Stimulated activated CD8-positive, alpha-beta memory T cell treated with anti-CD3 and anti-CD28 coated beads, Interleukin-2, amount 100 ng/mL, for 1 hour (primary cell): ENCODE data around the gene STXBP6.

ENCODE experiments used
- DNase-seq, 2 donors: peaks; one replicate each; pipeline ENCODE4 v3.0.0-alpha.2; 2020; ENCODE audit warnings: low read depth in 2 of 2

Gene STXBP6

DNA sequence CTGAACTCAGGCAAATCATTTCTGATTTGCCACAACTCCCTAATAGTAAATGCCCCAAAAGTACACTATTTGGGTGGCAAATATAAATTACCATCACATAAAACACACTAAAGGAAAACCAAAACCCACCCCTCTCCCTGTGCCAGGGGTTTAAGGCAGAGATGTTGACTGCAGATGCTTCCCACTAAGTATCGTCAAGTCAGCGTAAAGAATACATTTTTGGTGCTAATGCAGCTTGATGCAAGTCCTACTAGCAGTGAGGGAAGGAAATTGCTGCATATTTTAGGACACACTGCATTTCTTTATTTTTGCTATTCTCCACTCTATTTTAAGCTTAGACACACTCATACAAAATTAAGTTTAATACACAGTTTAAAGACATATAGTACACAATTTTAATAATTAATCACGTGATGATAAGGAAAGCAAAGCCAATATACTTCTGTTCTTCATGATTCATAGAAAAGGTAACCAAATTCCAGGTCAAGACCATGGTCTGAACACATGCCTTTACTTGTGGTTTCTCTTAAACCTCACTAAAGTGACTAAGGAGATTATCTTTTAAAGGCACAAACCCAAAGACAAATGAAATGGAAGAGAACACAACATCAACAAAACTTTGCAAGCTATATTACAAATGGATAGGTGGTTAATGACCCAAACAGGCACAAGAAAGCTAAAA, 162.2 kb downstream of the STXBP6 start:
- no peak for DNase-seq

DNA sequence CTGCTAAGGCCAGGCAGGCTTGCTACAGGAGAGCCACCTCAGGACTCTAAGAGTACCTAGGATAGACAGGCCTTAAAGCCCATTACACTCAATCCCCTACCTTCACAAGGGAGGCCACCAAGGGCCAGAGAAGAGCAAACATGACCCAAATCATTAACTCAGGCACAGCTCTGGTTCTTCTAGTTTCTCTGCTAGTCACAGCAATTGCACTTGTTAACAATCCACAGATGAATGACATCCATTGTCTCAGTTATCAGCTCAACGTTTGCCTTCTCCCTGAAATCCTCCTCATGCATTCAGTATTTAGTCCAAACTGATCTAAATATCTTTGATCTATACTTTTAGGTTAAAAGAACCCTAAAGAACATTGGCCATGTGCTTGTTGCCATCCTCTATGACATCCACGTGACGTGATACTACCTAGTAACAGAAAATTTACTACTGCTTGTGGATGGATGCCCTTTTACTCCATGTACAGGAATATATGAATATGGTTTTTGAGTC, 164.5 kb downstream of the STXBP6 start:
- DNase-seq, result no peak

DNA sequence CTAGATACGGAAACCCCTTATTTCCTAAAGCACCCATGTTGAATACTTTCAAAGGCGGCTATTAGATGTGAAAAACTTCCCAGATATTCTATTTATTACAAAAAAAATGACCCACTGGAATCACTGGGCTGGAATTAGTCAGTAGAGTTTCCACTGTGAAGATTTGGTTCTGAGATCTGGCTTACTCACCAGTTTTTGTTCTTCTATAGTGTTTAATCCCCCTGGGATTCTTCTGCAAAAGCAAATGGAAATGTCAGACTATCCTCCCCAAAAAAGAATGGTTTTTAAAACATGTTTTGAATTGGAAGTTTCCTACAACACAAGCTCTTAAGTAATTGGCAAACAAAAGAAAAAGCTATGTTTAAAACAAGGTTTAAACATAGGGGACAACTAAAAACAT, 166.4 kb downstream of the STXBP6 start:
- DNase-seq, result no peak

DNA sequence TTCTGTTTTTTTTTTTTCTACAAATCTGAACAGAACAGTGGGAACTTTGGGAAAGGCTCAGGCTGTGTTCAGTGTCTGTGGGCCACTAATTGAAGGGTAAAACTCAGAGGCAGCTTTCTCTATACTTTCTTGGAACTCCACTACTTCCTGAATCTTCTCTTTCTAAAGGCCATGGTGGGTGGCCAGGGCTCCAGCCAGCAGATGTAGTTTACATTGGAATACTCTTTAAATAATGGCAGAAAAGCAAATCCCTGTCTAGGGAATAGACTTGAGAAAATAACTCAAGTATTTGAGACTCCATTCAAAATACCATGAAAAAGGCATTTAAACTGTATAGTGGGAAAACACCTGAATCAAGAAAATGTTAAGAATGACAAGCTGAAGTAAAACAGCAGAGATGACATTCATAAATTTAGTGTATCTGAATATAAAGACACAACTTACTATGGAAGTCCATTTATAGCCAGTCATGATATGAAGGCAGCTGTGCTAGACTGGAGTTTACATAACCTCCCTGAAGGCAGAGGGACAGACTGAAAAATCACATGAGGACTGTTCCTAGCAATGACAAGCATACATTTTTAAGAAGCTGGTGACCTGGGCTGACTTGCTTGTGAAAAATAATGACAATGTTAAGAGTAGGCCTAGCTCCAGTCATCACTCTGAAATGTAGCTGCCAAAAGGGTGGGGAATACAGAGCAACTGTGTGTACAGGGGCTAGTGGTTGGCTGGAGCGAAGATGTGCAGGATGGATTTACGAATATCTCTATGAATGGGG, 168.6 kb downstream of the STXBP6 start:
- DNase-seq, result no peak

DNA sequence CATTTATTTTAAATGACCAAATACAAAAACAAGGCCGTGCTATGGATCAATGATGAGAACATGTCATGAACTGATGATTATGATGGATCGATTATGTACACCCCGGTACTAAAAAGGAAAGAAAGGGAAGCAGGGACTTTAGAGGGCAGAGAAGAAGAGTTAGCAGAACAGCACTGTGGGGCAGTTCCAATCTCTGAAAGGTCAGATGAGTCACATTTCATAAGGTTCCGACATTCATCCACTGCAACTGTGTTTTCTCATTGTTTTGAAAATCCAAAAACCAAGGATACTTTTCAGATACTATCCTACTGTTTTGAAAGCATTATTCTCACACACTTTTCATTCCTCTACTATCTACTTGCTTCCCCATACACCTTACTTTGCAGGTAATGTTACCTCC, 169.3 kb downstream of the STXBP6 start:
- no peak for DNase-seq

DNA sequence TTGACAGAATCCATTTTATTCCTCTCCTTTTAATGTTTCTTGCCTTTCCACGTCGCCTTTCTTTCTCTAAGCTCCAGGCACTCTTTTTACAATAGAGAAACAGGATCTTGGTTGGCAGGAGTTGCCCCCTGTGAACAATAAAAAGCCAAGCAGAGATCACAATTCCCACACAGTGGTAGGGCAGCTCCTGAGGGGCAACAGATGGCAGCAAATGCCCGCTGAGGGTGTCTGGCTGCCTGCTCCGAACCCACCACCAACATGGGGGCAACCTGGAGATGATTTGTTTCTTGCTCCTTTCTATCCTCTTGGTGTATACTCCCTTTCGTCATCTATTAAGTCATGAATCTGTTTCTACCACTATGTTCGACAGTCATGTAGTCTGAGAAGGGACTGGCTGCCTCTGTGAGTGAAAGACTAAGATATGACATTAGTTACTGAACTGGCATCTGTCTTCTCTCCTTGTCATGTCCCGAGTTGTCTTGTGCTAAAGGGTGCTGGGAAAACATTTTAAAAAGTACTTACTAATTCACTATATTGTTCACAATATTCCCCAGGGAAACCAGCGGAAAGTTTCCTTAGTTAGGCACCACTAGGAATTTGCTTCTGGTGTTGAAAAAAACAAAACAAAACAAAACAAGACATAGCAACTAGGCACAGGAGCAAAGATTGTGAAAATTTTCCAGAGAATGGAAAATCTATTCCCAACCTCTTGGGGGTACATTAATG, 170.1 kb downstream of the STXBP6 start:
- DNase-seq, result no peak

DNA sequence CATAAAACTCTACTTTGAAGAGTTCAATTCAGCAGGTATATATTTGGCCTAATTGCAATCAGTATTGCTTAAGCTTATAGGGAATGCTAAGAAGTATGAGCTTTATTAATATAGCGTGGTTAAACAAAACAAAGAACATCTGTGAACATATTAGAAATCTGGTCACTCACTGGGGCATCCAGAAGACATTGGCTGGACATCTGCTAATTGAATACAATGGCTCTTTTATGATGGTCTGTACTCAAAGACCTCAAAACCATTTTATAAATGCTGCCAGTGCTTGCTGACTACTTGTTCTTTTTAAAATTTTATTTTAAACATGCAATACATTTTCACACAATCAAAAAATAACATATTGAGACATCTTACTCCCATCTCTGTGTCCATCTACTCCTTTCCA, 173.0 kb downstream of the STXBP6 start:
- DNase-seq, result no peak

DNA sequence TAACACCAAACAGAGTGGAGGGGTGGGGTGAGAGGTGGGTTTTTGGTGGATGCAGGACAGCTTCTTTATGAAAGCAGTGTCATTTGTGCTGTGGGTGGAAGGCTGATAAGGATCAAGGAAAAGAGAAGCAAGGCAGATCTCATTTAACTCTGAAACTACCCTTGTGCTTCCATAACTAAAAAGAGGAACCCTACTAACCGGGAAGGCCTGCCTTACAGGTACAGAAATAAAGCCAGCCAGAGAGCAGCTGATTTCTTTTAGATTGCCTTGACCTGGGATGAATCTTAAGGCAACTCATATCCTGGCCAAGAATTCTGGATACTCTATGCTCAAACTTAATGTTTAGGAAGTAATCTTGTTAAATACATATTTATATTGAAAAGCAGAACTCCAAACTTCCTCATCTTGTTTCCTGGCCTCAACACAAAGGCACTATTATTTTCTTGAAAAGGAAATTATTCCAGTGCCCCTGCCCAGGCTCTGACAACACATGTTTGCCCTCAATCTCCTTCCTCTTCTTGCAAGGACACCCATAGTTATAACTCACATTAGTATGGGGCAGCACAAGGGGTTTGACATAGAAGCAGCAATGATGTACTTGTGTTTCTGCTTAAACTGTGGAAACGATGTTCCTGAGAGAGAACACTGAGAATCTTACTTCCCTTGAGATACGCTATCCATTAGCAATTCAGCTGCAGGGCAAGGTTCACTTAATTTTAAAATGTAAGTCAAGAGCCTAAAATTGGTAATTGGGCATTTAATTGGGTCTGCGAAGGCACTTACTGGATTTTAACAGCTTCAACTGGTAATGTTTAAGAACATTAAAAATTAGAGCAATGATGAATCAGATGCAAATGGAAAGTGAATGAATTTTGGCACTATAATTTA, 173.7 kb downstream of the STXBP6 start:
- DNase-seq, result no peak

DNA sequence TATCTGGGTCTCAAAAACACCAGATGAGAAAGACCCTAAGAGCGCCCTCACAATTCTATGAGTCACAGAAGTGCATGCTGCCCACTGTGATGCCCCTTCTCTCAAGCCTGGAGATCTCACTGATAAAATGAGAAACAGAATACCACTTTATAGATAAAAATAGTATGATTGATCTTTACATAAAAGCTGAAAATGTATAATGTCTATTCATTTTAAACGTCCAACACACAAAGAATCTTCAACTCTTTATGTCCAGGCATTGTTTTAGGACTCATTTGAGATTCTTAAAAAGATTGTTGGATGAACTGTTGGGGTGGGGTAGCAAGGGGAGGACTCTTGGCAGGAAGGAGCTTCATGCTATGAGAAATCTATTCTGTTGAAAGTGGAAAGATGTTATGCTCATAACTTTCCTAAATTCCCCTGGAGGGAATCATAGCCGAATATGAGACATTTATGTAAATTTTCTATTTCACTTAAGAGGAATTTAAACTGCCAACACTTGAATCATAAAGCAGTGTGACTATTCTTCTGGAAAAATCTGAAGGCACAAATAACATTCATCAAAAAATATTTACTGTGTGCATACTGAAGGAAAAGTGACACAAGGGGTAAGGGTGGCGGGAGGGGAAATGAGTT, 174.6 kb downstream of the STXBP6 start:
- DNase-seq, result no peak

DNA sequence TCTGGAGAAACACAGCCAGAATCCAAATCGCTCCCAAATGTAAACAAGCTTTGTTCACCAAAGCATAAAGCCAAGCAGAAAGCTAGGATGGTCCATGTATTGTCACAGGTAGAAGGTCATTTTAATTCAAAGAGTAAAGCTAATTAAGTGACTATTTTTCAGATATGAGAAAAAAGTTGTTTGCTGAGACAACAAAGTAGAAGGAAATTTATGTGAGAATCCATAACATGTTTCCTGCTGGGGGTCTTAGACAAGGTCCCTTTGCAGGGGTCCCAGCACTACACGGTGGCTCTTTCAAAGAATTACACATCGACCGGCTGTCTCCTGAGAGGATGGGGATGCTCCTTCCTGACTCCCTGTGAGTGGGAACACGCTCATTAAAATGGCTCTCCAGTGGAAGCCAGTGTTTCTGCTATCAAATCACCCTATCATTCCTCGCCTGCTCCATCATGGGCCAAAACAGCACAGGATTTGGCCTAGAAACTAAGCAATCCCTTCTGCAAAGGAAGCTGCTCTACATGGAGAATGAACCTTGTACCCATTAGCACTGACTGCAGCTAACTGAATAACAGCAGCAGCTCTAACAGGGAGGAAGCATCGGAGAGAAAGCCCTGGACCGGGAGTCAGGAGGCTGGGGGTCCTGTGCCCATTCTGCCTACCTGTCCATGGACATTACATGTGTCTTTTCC, 175.3 kb downstream of the STXBP6 start:
- DNase-seq, result no peak

DNA sequence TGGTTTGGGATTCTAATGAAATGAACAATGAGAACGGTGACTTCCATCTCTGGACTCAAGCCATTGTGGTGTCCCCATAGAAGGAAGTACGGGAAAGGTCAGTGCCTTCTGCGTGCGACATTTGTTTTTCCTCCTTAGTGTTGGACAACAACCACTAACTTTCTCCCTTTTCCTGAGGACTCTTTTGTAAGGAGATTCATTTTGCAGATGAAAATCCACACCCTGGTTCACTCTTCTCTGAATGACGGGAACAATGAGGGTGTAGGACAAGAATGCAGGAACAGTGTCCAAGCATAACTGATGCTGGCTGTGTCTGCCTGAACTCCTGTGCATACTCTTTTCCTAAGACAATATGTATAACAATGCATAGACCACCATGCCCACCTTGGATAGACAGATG, 176.4 kb downstream of the STXBP6 start:
- DNase-seq, result no peak

DNA sequence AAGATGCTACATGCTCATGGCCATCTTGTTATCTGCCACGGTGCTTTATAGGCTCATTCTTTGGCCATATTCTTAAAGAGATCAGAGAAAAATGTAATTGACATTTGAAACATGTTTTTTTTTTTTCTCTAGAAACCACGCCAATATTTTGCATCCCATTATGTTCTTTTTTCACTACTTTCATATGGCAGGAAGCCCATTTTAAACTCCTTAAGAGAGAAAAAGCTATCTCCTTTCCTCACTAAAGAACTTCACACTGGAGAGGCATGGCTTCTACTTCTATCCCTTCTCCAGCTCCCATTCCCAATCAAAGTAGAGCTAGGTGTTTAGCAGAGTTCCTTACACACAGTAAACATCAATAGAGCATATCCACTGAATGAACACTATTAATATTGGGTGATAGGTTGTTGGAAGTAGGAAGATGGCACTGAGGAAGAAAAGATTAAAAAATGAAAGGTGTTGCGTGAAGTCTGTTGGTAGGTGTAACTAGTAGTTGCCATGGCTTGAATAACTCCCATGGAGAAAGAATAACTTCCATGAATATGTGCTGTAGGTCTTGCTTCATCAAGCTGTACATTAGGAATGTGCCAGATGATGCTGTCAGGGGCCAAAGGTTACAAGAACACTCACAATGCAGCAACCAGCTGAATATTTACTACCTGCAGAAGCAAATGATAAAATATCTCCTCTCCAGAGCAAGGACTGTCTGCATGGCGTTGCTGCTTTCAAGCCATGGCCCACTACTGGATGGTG, 178.8 kb downstream of the STXBP6 start:
- DNase-seq, result no peak

DNA sequence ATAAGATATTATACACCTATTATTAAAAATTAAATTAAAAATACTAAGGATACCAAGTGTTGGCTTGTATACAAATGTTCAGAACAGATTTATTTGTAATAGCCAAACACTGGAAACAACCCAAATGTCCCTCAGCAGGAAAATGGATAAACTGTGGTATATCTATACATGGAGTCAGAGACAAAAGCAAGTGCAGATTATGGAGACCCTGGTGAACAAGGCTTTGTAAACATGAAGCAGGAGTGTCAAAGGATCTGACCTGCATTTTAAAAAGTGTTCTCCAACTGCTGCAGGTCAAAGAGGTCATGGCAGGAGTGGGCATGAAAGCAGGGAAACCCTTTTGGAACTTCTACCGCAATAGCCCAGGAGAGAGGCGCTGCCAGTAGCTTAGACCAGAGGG, 181.6 kb downstream of the STXBP6 start:
- DNase-seq, result no peak

DNA sequence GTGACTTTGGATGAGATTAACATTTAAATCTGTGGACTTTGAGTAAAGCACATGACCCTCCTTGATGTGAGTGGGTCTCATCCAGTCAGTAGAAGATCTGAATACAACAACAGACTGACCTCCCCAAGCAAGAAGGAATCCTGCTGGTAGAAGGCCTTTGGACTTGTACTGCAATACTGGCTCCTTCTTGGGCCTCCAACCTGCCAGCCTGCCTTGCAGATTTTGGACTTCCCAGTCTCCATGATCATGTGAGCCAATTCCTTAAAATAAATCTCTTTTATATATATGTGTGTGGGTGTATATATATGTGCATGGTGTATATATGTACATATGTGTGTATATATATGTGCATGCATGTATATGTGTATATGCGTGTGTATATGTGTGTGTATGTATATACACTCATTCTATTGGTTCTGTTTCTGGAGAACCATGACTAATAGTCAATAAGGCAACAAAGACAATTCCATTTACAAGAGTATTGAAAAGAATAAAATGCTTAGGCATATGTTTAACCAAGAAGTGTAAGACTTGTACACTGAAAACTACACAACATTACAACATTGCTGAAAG, 183.8 kb downstream of the STXBP6 start:
- DNase-seq, result no peak

DNA sequence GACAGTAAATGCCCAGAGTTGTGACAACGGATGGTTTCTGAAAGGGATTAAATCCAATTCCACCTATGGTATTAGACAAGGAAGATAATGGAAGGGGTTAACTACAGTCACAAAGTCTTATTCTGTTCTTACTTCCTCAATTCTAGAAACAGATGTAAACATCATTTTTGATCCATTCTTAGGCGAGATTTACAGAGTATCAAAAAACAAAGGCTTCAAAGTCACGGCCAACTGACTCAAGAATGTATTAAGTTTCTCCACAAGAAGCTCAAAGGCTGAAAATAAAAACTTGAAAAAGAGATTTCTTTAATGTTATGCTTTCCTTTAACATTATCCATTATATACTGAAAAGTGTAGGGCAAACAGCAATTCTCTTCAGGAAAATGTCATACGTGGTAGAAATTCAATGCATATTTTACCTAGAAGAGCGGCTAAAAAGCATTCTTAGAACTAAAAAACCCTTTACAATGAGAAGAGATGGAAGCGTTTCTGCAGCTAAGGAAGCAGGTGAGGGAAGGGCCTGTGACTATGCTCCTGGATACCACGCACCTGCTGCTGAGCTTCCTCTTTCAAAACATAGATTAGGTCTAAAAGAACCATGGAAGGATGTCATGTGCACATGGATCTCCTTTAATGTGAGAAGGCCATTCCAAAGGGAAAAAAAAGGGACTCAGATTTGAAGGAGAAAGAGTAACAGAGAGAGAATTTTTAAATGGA, 185.8 kb downstream of the STXBP6 start:
- no peak for DNase-seq

DNA sequence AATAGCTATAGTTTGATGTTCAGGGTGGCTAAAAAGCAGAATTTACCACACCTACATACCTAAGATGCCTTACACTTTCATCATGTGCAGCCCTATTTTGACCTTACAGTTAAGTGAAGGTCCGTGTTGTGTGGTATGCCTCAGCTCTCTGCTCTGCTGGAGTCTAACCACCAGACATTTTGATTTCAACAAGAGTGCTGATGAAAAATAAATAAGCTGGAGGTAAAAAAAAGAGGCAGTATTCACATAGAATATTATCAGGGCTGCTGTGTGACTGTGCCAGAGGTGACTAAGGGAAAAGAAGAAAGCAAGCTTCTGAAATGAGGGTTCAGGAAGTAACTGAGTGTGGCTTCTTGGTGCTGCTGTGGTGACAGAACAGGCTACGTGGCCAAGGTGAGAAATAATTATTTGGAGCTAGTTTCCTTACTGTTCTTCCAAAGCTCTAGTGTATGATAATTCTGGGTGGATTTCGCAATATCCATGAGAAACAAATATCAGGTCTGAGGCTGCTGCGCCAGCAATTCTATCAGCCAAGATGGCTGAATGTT, 188.8 kb downstream of the STXBP6 start:
- DNase-seq, result no peak

DNA sequence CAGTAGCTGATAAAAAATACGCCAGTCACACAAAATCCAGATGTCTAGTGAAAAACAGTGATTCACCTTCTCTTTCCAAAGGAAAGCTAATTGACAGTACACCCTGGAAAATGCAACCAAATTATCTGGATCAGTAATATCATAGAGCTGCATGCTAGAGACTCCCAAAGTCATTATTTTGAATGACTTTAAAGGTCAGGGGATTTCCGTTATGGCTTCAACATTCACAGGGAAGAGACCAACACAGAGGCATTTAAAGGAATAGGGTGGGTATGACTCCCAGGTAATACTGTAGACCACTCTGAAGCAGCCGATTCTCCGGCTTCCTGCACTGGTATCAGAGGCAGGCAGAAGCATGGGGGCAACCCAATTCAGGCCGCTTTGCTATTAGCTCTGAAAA, 190.4 kb downstream of the STXBP6 start:
- DNase-seq, result no peak

DNA sequence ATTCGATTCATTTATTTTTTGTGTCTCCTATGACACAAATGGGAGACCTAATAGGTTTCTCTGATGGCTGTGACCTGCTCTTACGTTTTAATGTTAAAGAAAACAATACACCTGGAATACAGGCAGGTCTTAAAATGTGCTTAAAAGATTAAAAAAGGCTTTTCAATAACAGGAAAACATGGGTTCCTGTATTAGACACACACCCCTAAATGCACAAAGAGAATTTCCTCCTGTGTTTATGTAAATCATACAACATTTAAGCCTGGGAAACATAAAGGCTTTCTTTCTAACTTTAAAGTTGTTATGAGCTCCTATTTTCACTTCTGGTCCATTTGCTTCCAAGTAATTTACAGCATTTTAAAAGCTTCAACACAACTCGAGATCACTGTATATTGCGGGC, 191.3 kb downstream of the STXBP6 start:
- DNase-seq, result no peak

DNA sequence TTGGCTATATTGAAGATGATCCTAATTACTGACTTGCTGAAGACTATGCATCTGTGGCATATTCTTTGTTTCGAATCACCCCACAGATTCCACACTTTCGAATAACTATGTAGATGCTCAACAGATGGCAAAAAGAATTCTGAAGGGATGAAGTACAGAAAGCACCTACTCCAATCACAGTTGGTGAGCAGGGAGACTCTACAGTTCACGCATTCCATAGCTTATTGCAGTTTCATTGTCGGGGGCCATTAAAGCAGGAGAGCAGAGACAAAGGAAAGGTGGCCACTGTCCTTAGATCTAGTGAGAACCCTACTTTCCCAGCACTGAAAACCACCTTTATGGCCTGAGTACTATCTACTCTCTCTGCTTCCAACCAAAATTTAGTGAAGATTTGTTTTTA, 191.9 kb downstream of the STXBP6 start:
- no peak for DNase-seq
